SK-N-SH treated with all-trans-retinoic acid at 6 μM for 48 hours (cell line): ENCODE data around the gene DESI1.

Experiments
- ARNTL ChIP-seq: fragments of 450-650 bp; formaldehyde crosslinking; IDR thresholded peaks from 2 replicates; pipeline ENCODE4 v1.5.0; 2020; ENCODE audit warnings: low read depth, mild to moderate bottlenecking, moderate library complexity, borderline replicate concordance
- ESRRG ChIP-seq: fragments of 250-450 bp; sonication (Bioruptor Pico); IDR thresholded peaks from 2 replicates; pipeline ENCODE4 v1.6.1; 2021; ENCODE audit warnings: mild to moderate bottlenecking
- RARB ChIP-seq: fragments of 250-450 bp; sonication (Bioruptor Pico); IDR thresholded peaks from 2 replicates; pipeline ENCODE4 v1.8.0; 2021; ENCODE audit warnings: mild to moderate bottlenecking, moderate library complexity
- TCF4 ChIP-seq: fragments of 250-450 bp; sonication (Bioruptor Pico); IDR thresholded peaks from 2 replicates; pipeline ENCODE4 v1.8.0; 2021; ENCODE audit warnings: mild to moderate bottlenecking, moderate library complexity, borderline replicate concordance
- TOX ChIP-seq: fragments of 250-450 bp; sonication (Bioruptor Pico); IDR thresholded peaks from 2 replicates; pipeline ENCODE4 v1.8.0; 2021; ENCODE audit warnings: mild to moderate bottlenecking, moderate library complexity, borderline replicate concordance
- ZC3H10 ChIP-seq: fragments of 250-450 bp; sonication (Bioruptor Pico); IDR thresholded peaks from 2 replicates; pipeline ENCODE4 v1.5.1; 2021; ENCODE audit warnings: mild to moderate bottlenecking, moderate library complexity
- ZFP30 ChIP-seq: fragments of 450-650 bp; formaldehyde crosslinking; IDR thresholded peaks from 2 replicates; pipeline ENCODE4 v1.5.0; 2022; ENCODE audit warnings: mild to moderate bottlenecking, moderate library complexity
- ZNF8 ChIP-seq: fragments of 450-650 bp; formaldehyde crosslinking; IDR thresholded peaks from 2 replicates; pipeline ENCODE4 v1.5.0; 2020; ENCODE audit warnings: mild to moderate bottlenecking, moderate library complexity
- TF ChIP-seq, protein P1 (sequence below): fragments of 250-450 bp; sonication (Bioruptor Pico); IDR thresholded peaks from 2 replicates; pipeline ENCODE4 v1.8.0; 2020; ENCODE audit warnings: mild to moderate bottlenecking, moderate library complexity, borderline replicate concordance
- TF ChIP-seq, protein P2 (sequence below): fragments of 250-450 bp; sonication (Bioruptor Pico); IDR thresholded peaks from 2 replicates; pipeline ENCODE4 v1.5.1; 2020; ENCODE audit warnings: low read depth, mild to moderate bottlenecking, moderate library complexity

DNA sequence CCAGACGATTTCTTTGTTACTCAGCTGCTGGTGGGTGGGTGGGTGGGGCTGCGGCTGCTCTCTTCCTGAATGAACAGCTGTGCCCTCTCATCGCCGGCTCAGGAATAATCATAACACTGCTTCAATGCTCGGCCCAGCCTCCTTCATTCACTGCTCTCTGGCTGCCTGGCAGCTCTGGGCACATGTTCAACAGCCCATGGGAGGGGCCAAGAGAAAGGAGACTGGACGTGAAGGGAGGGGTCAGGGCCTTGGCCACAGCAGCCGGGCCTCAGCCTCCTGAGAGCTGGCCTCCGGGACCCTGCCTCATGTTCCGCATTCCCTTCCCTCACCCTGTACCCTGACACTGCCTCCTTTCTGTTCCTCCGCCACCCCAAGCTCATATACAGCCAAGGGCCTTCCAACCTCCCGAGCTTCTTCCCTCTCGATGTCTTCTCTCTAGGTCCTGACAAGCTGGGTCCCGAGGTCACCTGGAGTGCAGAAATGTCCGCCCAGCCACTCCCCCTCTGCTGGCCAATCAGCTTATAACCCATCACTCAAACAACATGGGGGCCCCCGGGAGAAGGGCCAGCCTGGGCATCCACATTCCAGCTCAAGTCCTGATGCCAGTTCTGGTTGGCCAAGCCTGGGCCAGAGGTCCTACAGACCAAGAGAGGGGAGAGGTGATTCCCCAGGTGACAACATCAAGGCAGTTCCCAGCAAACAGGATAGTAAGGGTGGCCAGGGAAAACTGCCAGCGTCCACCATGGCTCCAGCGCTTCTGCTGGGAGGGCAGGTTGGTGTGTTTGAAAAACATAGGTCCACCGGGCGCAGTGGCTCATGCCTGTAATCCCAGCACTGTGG is 63.2 kb downstream of the DESI1 start:
- TF ChIP-seq ARNTL (CRISPR knock-in tag) (no peak), ZFP30 (CRISPR knock-in tag) (no peak), ZC3H10 (no peak), TOX (no peak), ESRRG (CRISPR knock-in tag) (no peak), ZNF8 (CRISPR knock-in tag) (no peak), RARB (CRISPR knock-in tag) (no peak), TCF4 (CRISPR knock-in tag) (no peak)
- TF ChIP-seq, protein P1, sequence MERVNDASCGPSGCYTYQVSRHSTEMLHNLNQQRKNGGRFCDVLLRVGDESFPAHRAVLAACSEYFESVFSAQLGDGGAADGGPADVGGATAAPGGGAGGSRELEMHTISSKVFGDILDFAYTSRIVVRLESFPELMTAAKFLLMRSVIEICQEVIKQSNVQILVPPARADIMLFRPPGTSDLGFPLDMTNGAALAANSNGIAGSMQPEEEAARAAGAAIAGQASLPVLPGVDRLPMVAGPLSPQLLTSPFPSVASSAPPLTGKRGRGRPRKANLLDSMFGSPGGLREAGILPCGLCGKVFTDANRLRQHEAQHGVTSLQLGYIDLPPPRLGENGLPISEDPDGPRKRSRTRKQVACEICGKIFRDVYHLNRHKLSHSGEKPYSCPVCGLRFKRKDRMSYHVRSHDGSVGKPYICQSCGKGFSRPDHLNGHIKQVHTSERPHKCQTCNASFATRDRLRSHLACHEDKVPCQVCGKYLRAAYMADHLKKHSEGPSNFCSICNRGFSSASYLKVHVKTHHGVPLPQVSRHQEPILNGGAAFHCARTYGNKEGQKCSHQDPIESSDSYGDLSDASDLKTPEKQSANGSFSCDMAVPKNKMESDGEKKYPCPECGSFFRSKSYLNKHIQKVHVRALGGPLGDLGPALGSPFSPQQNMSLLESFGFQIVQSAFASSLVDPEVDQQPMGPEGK (CRISPR knock-in tag) = no peak
- TF ChIP-seq, protein P2, sequence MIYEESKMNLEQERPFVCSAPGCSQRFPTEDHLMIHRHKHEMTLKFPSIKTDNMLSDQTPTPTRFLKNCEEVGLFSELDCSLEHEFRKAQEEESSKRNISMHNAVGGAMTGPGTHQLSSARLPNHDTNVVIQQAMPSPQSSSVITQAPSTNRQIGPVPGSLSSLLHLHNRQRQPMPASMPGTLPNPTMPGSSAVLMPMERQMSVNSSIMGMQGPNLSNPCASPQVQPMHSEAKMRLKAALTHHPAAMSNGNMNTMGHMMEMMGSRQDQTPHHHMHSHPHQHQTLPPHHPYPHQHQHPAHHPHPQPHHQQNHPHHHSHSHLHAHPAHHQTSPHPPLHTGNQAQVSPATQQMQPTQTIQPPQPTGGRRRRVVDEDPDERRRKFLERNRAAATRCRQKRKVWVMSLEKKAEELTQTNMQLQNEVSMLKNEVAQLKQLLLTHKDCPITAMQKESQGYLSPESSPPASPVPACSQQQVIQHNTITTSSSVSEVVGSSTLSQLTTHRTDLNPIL (CRISPR knock-in tag) = no peak
